HEK293T (cell line): ENCODE measurements around the gene UBR2.

ENCODE experiments used
- CTCF ChIA-PET: fragments of 350-600 bp; formaldehyde crosslinking; extraction: SDS; loops from one replicate; lab custom pipeline; 2021; ENCODE audit warnings: antibody characterized with exemption, inconsistent platforms; lab: Yijun Ruan, JAX
- POLR2A ChIA-PET: fragments of 350-600 bp; formaldehyde crosslinking; extraction: SDS; loops from one replicate; lab custom pipeline; 2020; ENCODE audit warnings: antibody characterized with exemption, inconsistent platforms; lab: Yijun Ruan, JAX
- DNase-seq: peaks from one replicate; pipeline ENCODE4 v3.0.0; 2012; ENCODE audit warnings: mixed read lengths; ENCODE audit errors: extremely low spot score
- ARNT ChIP-seq: fragments of 450-650 bp; IDR thresholded peaks from 2 replicates; pipeline ENCODE4 v1.6.1; 2017; ENCODE audit warnings: mild to moderate bottlenecking
- BHLHE40 ChIP-seq: fragments of 450-650 bp; IDR thresholded peaks from 2 replicates; pipeline ENCODE4 v1.6.1; 2016; ENCODE audit warnings: mild to moderate bottlenecking, moderate library complexity, borderline replicate concordance
- CTBP1 ChIP-seq: fragments of 450-650 bp; IDR thresholded peaks from 2 replicates; pipeline ENCODE4 v1.6.1; 2016; ENCODE audit warnings: borderline replicate concordance
- ELF4 ChIP-seq: fragments of 450-650 bp; IDR thresholded peaks from 2 replicates; pipeline ENCODE4 v1.6.1; 2017; ENCODE audit warnings: antibody characterized with exemption
- FOXA1 ChIP-seq: fragments of 450-650 bp; IDR thresholded peaks from 2 replicates; pipeline ENCODE4 v1.6.1; 2016; ENCODE audit warnings: mild to moderate bottlenecking
- FOXK2 ChIP-seq: fragments of 450-650 bp; IDR thresholded peaks from 2 replicates; pipeline ENCODE4 v1.6.1; 2016; ENCODE audit warnings: mild to moderate bottlenecking
- FOXM1 ChIP-seq: fragments of 450-650 bp; IDR thresholded peaks from 2 replicates; pipeline ENCODE4 v1.6.1; 2017; ENCODE audit warnings: mild to moderate bottlenecking, borderline replicate concordance
- HDGF ChIP-seq: fragments of 450-650 bp; IDR thresholded peaks from 2 replicates; pipeline ENCODE4 v1.6.1; 2017; ENCODE audit warnings: antibody characterized with exemption, borderline replicate concordance
- L3MBTL2 ChIP-seq: fragments of 450-650 bp; conservative IDR thresholded peaks from 2 replicates; pipeline ENCODE4 v1.6.1; 2016; ENCODE audit warnings: mild to moderate bottlenecking
- LEF1 ChIP-seq: fragments of 450-650 bp; IDR thresholded peaks from 2 replicates; pipeline ENCODE4 v1.6.1; 2017; ENCODE audit warnings: mild to moderate bottlenecking, borderline replicate concordance
- NFRKB ChIP-seq: fragments of 450-650 bp; IDR thresholded peaks from 2 replicates; pipeline ENCODE4 v1.6.1; 2016; ENCODE audit warnings: mild to moderate bottlenecking, moderate library complexity
- PKNOX1 ChIP-seq: fragments of 450-650 bp; IDR thresholded peaks from 2 replicates; pipeline ENCODE4 v1.6.1; 2016
- SP1 ChIP-seq: fragments of 450-650 bp; IDR thresholded peaks from 2 replicates; pipeline ENCODE4 v1.6.1; 2017
- SUZ12 ChIP-seq: fragments of 450-650 bp; IDR thresholded peaks from 2 replicates; pipeline ENCODE4 v1.6.1; 2016; ENCODE audit warnings: mild to moderate bottlenecking
- TARDBP ChIP-seq: fragments of 450-650 bp; IDR thresholded peaks from 2 replicates; pipeline ENCODE4 v1.6.1; 2016
- ZNF384 ChIP-seq: fragments of 450-650 bp; IDR thresholded peaks from 2 replicates; pipeline ENCODE4 v1.6.1; 2016

UBR2 gene

GRCh38 chr6:42615518-42615917 lies 51.7 kb downstream of the UBR2 start:
- TF ChIP-seq BHLHE40 (no peak), FOXA1 (no peak), ELF4 (no peak), SUZ12 (no peak), NFRKB (no peak), ARNT (no peak), PKNOX1 (no peak), HDGF (no peak), TARDBP (no peak), FOXK2 (no peak), L3MBTL2 (no peak), FOXM1 (no peak), SP1 (no peak), LEF1 (no peak), CTBP1 (no peak), ZNF384 (no peak)
- POLR2A ChIA-PET = no interaction called here
- no peak for DNase-seq
- CTCF ChIA-PET = no interaction called here

GRCh38 chr6:42616716-42617115 lies 52.9 kb downstream of the UBR2 start:
- ChIA-PET CTCF (no interaction called here), POLR2A (no interaction called here)
- no peak for DNase-seq
- TF ChIP-seq FOXK2 (no peak), L3MBTL2 (no peak), LEF1 (no peak), FOXA1 (no peak), ARNT (no peak), TARDBP (no peak), BHLHE40 (no peak), SUZ12 (no peak), PKNOX1 (no peak), NFRKB (no peak), SP1 (no peak), HDGF (no peak)

GRCh38 chr6:42618105-42618504 lies 54.3 kb downstream of the UBR2 start:
- TF ChIP-seq ZNF384 = no peak
- TF ChIP-seq TARDBP = no peak
- no peak for TF ChIP-seq NFRKB
- no peak for TF ChIP-seq L3MBTL2
- no peak for TF ChIP-seq HDGF
- TF ChIP-seq FOXM1 = no peak
- no peak for TF ChIP-seq LEF1
- no peak for TF ChIP-seq ELF4
- no peak for TF ChIP-seq PKNOX1
- no peak for TF ChIP-seq BHLHE40
- no peak for TF ChIP-seq FOXK2
- ChIA-PET CTCF (no interaction called here), POLR2A (no interaction called here)
- DNase-seq = no peak

- TF ChIP-seq ELF4 (no peak), SUZ12 (no peak), L3MBTL2 (no peak), ZNF384 (no peak), ARNT (no peak), LEF1 (no peak), FOXK2 (no peak), FOXA1 (no peak), HDGF (no peak), TARDBP (no peak), PKNOX1 (no peak), FOXM1 (no peak), NFRKB (no peak), CTBP1 (no peak), SP1 (no peak), BHLHE40 (no peak)
Observed at GRCh38 chr6:42618686-42619085, 54.9 kb downstream of the UBR2 start.

GRCh38 chr6:42619963-42620362 lies 56.1 kb downstream of the UBR2 start:
- ChIA-PET CTCF (no interaction called here), POLR2A (no interaction called here)
- DNase-seq = no peak
- TF ChIP-seq FOXA1 (no peak), SP1 (no peak), TARDBP (no peak), CTBP1 (no peak), ARNT (no peak), FOXK2 (no peak), LEF1 (no peak), ELF4 (no peak), L3MBTL2 (no peak), BHLHE40 (no peak), PKNOX1 (no peak)

More at GRCh38 chr6:42618686-42619085, 54.9 kb downstream of the UBR2 start:
- DNase-seq = no peak
- CTCF ChIA-PET = no interaction called here
- POLR2A ChIA-PET = no interaction called here
